ENCODE data around the gene EMC6.

Gene EMC6

DNA sequence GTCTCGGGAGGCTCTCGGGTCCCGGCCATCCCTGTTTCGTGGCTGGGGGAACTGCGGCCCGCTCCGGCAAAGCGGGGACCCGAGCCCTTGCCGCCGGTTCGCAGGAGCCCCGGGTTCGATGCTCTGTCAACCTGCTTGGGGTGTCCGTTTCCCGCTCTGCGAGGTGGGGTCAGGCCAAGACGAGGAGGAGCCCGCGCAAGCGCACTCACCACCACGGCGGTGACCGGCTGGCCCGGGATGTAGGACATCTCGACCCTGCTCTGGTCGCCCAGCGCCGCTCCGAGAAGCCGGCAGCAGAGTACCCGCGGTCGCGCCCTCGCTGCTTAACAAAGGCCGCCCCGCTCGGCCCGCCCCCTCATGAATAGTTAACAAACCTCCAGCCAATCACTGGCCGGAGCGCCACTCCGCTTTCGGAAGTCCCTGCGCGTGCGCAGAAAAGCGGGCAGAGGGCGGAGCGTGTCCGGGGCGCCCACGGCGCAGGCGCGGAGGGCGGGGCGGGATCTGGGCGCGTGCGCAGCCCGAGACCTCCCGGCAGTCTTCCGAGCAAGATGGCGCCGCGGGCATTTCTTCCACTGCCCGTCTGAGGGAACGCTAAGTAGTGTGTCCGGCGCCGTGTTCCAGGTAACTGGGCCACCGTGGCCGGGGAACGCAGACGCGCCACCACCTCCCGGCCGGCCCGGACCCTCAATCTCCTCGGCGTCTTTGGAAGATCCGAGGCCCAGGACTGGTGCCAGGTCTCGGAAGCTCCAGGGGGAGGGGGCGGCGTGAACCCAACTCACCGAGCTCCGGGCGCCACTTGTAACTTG is at the start of gene EMC6, which contains the start of gene TAX1BP3:
TSS of gene EMC6 (plus strand) at position 534 of the 806 bp plus-strand sequence. CDS start 335 bp downstream, outside the sequence.
TSS of gene TAX1BP3 (minus strand) at position 300 of the 806 bp plus-strand sequence. CDS start at position 248, 52 bp downstream.
- Mint-ChIP-seq H3K4me3 (peak within 1 kb of the TSS; percentile 96), H3K9me3 (ENCODE audit: low read depth) (no peaks in the 10 kb centered on the region)

GRCh38 chr17:3621146-3621720 is 47.4 kb upstream of the EMC6 start:
- H3K4me3 Mint-ChIP-seq = no peak overlapping the region
- H3K9me3 Mint-ChIP-seq (ENCODE audit: low read depth) = no peaks in the 10 kb centered on the region
- no peaks in the 10 kb centered on the region for H3K4me1 Mint-ChIP-seq (ENCODE audit: low read depth)
- no peaks in the 10 kb centered on the region for H3K27me3 Mint-ChIP-seq
- H3K27ac Mint-ChIP-seq = no peak overlapping the region
- peaks cover 21% of the 10 kb centered on the region for H3K36me3 Mint-ChIP-seq

More for the DNA sequence above, at the start of gene EMC6, which contains the start of gene TAX1BP3:
- Mint-ChIP-seq H3K27ac (peak within 1 kb of the TSS; percentile 93), H3K36me3 (peaks cover 2% of the 10 kb centered on the region), H3K4me1 (ENCODE audit: low read depth) (peaks cover 24% of the 10 kb centered on the region), H3K27me3 (no peaks in the 10 kb centered on the region)

- Mint-ChIP-seq H3K4me1 (ENCODE audit: low read depth) (no peaks in the 10 kb centered on the region), H3K27ac (no peak overlapping the region), H3K9me3 (ENCODE audit: low read depth) (no peaks in the 10 kb centered on the region), H3K36me3 (peaks cover 24% of the 10 kb centered on the region), H3K27me3 (no peaks in the 10 kb centered on the region), H3K4me3 (no peak overlapping the region)
These were observed 45.5 kb upstream of the EMC6 start for GRCh38 chr17:3622977-3623594.

DNA sequence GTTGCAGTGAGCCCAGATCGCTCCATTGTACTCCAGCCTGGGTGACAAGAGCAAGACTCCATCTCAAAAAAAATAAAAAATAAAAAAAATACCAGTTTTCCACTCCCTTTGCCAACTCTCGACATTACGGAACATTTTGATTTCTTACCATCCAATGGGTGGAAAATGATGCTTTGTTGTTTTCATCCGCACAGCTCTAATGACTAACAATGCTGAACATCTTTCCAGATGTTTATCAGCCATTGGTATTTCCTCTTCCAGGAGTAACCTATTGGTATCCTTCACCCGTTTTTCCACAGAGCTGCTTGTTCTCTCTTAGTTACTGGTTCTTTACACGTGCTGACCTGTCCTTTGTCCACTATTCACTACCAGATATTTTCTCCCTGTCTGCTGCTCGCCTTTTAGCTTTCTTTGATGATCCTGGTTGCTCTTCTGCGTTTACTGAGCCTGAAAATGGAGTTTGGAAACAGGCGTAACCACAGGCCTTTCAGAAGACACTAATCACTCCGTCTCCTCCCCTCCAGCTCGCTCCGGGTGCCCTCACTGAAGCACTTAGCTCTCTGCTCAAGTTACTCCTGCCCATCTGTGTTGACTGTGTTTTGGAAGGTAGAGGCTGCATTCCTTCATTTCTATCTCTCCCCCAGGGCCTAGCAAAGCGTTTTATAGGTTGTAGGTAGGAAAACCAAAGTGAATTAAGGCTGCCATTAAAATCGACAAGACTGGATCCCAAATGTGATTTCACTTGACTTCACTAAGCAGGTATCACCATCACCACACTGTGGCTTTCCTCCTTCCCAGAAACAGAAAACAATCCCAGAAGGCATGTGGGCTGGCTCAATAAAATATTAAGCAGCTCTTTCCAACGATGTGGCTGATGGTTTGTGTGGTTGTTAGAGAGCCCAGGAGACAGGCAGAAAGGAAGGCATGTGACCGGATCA is 41.5 kb upstream of the EMC6 start:
- H3K27ac Mint-ChIP-seq = no peak overlapping the region

DNA sequence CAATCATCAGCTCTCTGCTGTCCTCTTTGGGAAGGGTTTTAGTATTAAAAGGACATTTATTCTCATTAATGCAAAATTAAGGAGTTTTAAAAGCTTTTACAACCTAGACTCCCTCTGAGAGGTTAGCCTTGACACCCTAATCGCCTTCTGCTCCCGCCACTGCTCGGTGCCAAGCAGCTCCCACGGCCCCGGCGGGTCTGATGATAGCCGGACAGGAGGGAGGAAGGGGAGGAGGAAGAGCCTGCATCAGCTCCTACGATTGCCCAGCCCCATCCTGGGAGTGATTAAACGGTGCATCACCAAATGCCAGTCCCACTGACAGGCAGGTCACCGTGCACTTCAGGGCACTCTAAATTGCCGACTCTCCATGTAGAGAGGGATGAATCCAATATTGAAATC is 40.8 kb upstream of the EMC6 start:
- H3K4me3 Mint-ChIP-seq = no peak overlapping the region
- no peaks in the 10 kb centered on the region for H3K27me3 Mint-ChIP-seq
- no peaks in the 10 kb centered on the region for H3K9me3 Mint-ChIP-seq (ENCODE audit: low read depth)
- H3K27ac Mint-ChIP-seq = no peak overlapping the region
- H3K4me1 Mint-ChIP-seq (ENCODE audit: low read depth) = no peaks in the 10 kb centered on the region
- H3K36me3 Mint-ChIP-seq = peaks cover 16% of the 10 kb centered on the region

More for the DNA sequence above, 41.5 kb upstream of the EMC6 start:
- peaks cover 14% of the 10 kb centered on the region for H3K36me3 Mint-ChIP-seq
- H3K4me1 Mint-ChIP-seq (ENCODE audit: low read depth) = no peaks in the 10 kb centered on the region
- H3K4me3 Mint-ChIP-seq = no peak overlapping the region
- H3K9me3 Mint-ChIP-seq (ENCODE audit: low read depth) = no peaks in the 10 kb centered on the region
- H3K27me3 Mint-ChIP-seq = no peaks in the 10 kb centered on the region

DNA sequence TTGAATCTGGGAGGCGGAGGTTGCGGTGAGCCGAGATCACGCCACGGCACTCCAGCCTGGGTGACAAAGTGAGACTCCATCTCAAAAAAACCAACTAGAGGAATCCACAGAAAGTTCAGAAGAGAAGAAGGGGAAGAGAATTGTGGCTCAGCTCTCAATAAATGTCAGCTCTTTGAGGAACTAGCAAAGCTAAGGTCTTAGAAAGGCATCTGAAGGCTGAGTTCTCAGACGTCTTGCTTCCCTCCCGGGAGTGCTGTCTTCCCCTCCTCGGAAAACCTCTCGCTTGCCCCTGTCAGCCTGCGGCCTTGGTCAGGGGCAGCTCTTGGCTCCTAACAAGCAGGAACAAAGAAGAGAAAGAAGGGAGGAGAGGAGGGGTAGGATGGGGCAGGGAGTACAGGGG is 37.8 kb upstream of the EMC6 start:
- Mint-ChIP-seq H3K4me3 (no peak overlapping the region), H3K27me3 (no peaks in the 10 kb centered on the region), H3K36me3 (peaks cover 14% of the 10 kb centered on the region), H3K9me3 (ENCODE audit: low read depth) (no peaks in the 10 kb centered on the region), H3K27ac (no peak overlapping the region), H3K4me1 (ENCODE audit: low read depth) (peaks cover 11% of the 10 kb centered on the region)

DNA sequence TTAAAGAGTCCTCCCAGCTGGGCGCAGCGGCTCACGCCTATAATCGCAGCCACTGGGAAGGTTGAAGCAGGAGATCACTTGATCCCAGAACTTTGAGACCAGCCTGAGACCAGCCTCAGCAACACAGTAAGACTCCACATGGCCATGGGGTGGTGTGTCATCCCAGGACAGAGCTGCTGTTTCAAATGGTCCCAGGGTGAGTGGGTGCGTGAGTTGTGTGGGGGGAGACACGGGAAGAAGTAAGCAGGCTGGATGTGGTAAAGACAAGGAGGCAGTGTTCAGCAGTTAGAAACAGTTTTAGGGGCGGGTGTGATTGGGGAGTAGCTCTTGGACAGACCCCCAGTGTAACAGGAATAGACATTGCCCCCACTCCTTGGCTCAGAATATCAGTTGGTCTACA is 36.3 kb upstream of the EMC6 start:
- H3K4me1 Mint-ChIP-seq (ENCODE audit: low read depth) = peaks cover 13% of the 10 kb centered on the region
- no peak overlapping the region for H3K27ac Mint-ChIP-seq
- H3K36me3 Mint-ChIP-seq = peaks cover 8% of the 10 kb centered on the region
- H3K4me3 Mint-ChIP-seq = no peak overlapping the region
- no peaks in the 10 kb centered on the region for H3K27me3 Mint-ChIP-seq
- H3K9me3 Mint-ChIP-seq (ENCODE audit: low read depth) = no peaks in the 10 kb centered on the region

DNA sequence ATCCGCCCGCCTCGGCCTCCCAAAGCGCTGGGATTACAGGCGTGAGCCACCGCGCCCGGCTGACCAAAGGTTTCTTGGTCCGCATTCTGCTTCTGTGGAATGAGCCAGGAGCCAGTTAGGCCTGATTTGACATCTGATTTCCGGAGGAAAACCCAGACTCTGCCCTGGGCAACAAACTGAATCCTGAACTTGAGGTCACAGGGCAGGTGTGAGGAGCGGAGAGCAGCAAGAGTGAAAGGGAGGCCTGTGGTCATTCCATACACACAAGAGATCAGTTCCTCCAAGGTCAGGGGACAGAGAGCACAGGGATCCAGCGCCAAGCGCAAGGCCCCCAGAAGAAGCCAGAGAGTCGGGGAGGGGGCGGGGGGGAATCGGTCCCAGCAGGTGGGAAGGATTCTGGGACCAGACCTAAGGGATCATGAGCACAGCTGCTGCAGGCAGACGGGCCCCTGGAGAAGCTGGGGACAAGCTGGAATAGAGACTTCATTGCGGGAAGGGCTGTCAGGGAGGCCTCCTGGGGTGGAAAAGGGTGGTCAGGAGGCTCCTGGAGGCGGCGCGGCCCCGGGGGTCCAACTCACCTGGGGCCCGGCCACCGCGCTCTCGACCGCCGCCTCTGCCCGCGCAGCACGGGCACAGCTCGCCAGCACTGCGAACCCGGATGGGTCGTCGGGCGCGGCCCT is 33.0 kb upstream of the EMC6 start:
- Mint-ChIP-seq H3K4me1 (ENCODE audit: low read depth) (peaks cover 27% of the 10 kb centered on the region), H3K4me3 (peak overlapping the region; percentile 97), H3K27me3 (no peaks in the 10 kb centered on the region), H3K27ac (peak overlapping the region; percentile 58), H3K36me3 (peaks cover 2% of the 10 kb centered on the region), H3K9me3 (ENCODE audit: low read depth) (no peaks in the 10 kb centered on the region)

DNA sequence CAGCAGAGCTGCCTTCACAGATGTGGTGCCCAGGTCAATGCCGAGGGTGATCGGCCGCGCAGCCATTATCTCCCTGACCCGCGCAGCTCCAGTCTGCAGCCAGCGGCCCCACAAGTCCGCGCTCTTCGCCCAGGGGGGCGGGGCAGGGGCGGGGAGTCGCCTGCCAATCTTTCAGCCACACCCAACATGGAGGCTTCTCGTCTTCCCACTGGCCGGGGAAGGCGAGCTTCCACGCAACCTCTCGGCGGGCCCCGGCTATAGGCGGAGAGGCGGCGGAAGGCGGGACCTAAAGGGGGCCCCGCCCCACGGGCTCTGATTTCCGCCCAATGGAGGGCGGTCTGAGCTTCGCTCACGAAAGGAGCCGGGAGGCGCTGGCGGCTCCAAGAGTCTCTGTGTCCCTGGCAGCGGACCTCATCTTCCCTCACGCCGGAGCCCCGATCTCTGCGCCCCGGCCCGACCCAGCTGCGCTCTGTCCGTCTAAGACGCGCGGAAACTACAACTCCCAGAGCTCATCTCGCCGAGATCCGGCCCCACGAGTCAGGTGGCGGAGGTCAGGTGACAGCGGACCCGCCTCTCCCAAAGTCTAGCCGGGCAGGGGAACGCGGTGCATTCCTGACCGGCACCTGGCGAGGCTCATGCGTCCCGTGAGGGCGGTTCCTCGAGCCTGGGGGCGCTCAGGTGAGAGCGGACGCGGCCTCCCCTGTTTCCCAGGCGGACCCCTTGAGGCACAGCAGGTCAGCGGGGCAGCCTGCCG is 32.3 kb upstream of the EMC6 start, which contains the start of the genes CTNS and SHPK:
TSS of gene CTNS (plus strand) at position 607 of the 754 bp plus-strand sequence. CDS start 3,447 bp downstream, outside the sequence.
TSS of gene SHPK (minus strand) at position 97 of the 754 bp plus-strand sequence. CDS start at position 66, 31 bp downstream.
- H3K4me3 Mint-ChIP-seq = peak within 1 kb of the TSS; percentile 97
- H3K9me3 Mint-ChIP-seq (ENCODE audit: low read depth) = no peaks in the 10 kb centered on the region
- H3K27ac Mint-ChIP-seq = peak within 1 kb of the TSS; percentile 99
- no peaks in the 10 kb centered on the region for H3K27me3 Mint-ChIP-seq
- peaks cover 27% of the 10 kb centered on the region for H3K4me1 Mint-ChIP-seq (ENCODE audit: low read depth)
- peaks cover 2% of the 10 kb centered on the region for H3K36me3 Mint-ChIP-seq

DNA sequence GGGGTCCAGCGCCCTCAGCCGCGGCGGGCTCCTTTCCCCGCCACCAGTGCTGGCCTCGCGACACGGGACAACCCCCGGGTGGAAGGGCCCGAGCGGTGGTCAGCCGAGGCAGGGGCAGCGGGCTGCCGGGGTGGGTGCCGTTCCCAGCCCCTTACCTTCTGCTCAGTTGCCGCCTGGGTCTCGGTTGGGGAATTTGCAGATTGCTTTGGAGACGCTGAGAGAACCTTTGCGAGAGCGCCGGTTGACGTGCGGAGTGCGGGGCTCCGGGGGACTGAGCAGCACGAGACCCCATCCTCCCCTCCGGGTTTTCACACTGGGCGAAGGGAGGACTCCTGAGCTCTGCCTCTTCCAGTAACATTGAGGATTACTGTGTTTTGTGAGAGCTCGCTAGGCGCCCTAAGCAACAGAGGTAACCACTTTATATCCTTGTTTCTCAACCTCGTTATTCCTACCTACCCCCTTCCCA is 31.7 kb upstream of the EMC6 start:
- Mint-ChIP-seq H3K9me3 (ENCODE audit: low read depth) (no peaks in the 10 kb centered on the region), H3K27ac (no peak overlapping the region), H3K4me1 (ENCODE audit: low read depth) (peaks cover 27% of the 10 kb centered on the region), H3K27me3 (no peaks in the 10 kb centered on the region), H3K36me3 (peaks cover 2% of the 10 kb centered on the region), H3K4me3 (peak overlapping the region; percentile 87)

GRCh38 chr17:3639981-3640596 is 28.5 kb upstream of the EMC6 start:
- peaks cover 22% of the 10 kb centered on the region for H3K4me1 Mint-ChIP-seq (ENCODE audit: low read depth)
- peak overlapping the region; percentile 82 for H3K27ac Mint-ChIP-seq
- peak overlapping the region; percentile 72 for H3K4me3 Mint-ChIP-seq
- H3K9me3 Mint-ChIP-seq (ENCODE audit: low read depth) = no peaks in the 10 kb centered on the region
- H3K27me3 Mint-ChIP-seq = no peaks in the 10 kb centered on the region
- peaks cover 2% of the 10 kb centered on the region for H3K36me3 Mint-ChIP-seq

GRCh38 chr17:3641014-3641413 is 27.6 kb upstream of the EMC6 start:
- Mint-ChIP-seq H3K4me3 (no peak overlapping the region), H3K9me3 (ENCODE audit: low read depth) (no peaks in the 10 kb centered on the region), H3K4me1 (ENCODE audit: low read depth) (peaks cover 21% of the 10 kb centered on the region), H3K27ac (no peak overlapping the region), H3K36me3 (peaks cover 2% of the 10 kb centered on the region), H3K27me3 (no peaks in the 10 kb centered on the region)
